Stimulated activated CD4-positive, alpha-beta T cell treated with anti-CD3 and anti-CD28 coated beads, Interleukin-15, amount 100 ng/mL, for 48 hours (primary cell): ENCODE results near the gene EIF2B2.
"Not testable (repeated sequence)": the region's sequence is repeated elsewhere in the genome, so short reads cannot be mapped to it uniquely, and the experiment has no call there.

ENCODE experiments used
- DNase-seq, 2 donors: peaks; one replicate each; pipeline ENCODE4 v3.0.0-alpha.2; 2020; ENCODE audit warnings: low read depth in 2 of 2

EIF2B2 gene

DNA sequence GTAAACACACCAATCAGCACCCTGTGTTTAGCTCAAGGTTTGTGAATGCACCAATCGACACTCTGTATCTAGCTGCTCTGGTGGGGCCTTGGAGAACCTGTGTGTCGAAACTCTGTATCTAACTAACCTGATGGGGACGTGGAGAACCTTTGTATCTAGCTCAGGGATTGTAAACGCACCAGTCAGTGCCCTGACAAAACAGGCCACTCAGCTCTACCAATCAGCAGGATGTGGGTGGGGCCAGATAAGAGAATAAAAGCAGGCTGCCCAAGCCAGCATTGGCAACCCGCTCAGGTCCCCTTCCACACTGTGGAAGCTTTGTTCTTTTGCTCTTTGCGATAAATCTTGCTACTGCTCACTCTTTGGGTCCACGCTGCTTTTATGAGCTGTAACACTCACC, 6.9 kb upstream of the EIF2B2 start:
- not testable (repeated sequence) for DNase-seq

DNA sequence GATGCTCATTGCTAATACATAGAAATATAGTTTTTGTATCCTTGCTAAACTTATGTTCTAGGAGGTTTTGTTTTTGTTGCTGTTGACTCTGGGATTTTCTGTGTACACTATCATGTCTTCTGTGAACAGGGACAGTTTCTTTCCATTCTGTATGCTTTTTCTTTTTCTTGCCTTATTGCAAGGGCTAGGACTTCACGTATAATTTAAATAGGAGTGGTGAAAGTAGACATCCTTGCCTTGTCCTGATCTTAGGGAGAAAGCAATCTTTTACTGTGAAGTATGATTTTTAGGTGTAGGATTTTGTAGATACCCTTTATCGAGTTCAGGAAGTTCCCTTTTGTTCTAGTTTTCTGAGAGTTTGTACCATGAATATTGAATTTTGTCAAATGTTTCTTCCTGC, 1.5 kb upstream of the EIF2B2 start:
- DNase-seq, result no peak

DNA sequence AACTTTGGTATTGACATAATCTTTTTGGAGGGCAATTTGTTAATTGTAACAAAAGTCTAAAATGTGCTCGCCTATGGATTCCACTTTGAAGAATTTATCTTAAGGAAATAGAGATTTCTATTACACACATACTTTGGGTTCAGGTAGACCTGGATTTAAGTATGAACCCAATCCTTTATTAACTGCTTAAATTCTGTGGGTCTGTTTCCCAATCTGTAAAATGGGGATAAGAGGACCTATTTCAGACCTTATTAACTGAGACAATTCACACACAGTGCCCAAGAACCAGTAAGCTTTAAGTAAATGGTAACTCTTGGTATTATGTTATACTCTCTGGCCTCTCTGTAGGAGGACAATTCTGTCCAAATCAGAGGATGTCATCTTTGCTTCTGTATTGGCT, 822 bp upstream of the EIF2B2 start:
- DNase-seq, result no peak

DNA sequence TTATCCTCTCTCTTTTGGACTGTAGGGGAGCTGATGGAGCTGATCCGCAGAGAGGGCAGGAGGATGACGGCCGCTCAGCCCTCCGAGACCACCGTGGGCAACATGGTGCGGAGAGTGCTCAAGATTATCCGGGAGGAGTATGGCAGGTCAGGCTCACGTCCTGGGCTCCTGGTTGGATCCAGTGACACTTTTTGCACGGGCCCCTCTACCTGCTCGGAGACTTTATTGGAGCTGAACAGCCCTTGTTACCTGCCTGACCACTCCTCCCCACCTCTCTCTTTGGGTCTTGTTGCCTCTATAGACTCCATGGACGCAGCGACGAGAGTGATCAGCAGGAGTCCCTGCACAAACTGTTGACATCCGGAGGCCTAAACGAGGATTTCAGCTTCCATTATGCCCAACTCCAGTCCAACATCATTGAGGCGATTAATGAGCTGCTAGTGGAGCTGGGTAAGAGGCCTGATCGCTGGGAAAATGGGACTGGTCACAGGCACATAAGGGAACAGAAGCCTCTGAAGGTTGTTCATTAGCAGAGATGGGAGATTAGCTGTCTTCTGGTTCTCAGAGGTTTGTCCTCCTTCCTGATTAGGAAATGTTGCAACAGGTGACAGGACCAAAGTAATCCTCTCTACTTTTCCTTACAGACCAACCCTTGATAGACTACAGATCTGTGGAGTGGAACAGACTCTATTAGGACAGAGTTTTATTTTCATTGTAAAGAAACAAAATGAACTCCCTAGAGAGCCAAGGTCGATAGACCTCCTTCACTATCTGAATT, 718 bp downstream of the EIF2B2 start:
- DNase-seq, result no peak

DNA sequence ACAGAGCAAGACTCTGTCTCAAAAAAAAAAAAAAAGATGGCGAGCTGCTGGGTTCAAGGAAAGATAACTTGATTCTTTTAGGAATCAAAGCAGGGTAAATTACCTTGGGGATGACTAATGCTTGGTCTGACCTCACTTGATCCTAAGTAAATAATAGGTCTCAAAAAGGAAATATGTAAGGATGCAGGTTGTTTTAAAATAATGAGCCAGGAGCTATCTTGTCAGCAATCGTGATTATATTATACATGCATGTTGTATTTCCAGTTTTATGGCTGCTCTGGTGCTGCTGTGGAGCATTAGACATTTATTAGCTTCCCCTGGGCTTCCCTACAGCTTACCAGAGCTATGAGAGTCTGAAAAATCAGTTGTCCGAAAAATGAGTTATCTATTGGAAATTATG, 2.6 kb downstream of the EIF2B2 start:
- DNase-seq, result no peak

DNA sequence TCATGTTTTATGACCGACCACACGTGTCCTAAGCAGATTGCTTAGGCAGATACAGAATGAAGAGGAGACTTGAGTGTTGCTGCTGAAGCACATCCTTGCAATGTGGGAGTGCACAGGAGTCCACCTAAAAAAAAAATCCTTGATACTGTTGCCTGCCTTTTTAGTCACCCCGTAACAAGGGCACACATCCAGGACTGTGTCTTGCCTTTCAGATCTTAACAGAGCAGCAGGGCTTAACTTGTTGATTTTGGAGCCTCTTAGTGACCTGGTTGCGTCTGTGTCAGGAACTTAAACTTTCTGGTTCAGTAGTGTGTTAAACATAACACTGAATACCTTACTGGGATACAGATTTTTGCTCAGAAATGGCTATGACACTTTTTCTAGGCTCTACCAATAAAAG, 6.5 kb downstream of the EIF2B2 start:
- DNase-seq, result no peak

DNA sequence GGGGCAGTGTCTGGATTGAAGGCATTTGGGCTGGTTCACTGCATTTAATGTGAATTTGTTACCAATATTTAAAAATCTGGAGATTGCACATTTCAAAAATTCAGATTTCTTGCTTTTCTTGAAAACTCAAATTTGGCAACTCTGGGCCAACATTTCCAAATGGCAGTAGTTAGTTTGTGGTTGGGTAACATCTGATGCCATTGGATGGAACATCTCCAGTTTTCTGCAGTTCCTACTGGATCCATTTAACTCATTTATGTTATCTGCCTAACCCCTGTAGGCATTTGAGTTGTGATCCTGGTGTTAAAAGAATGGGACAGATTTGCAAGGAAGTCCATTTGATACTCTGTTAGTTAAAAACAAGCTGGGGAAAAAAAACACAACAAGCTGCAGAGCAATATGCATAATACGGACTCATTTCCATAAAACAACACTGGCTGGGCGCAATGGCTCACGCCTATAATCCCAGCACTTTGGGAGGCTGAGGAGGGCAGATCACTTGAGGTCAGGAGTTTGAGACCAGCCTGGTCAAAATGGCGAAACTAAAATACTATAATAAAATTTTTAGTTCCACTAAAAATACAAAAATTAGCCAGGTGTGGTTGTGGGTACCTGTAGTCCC, 7.9 kb downstream of the EIF2B2 start:
- DNase-seq, result no peak

DNA sequence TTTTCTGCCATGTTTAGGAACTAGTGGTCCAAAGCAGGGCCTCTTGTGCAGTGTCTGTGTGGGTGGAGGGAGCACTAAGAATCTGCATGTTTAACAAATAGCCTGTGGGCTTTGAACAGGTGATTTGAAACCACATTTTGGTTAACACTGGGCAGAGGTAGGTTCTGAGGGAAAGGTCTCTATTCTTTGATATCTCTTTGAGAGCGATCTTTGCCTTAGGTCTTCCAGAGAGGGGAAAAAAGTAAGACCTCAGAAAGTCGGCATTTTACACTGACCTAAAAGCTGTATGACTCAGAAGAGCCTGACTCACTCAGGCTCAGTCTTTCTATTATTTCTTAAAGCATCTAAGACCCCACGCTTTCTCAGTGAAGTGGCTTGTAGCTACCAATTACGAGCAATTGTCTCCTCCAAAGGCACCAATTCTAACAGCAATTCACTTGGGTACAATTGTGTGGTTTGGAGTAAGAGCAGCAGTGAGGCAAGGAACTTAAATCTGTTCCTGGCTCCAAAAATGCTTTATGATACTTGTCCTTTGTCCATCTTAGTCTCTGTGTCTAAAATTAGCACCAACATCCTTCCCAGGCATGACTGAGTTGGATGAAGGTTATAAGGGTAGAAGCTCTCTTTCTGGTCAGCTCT, 8.8 kb downstream of the EIF2B2 start:
- no peak for DNase-seq

DNA sequence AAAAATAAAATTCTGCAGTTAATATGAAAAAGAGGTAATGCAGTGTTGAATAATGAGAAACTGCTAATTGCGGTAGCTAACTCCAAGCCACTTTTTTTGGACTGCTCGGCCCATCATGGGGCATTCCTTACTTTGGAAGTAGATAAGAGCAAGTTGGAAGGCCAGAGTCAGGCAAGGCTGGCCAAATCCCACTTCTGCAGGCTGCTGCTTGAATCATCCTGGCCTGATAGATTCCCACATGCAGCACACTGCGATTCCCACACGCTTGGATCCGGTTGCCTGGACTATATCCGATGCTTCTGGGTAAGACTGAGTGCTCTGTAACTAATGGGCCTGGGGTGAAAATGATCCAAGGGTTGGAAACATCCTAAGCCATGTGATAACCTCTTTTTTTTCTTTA, 10.6 kb downstream of the EIF2B2 start:
- DNase-seq, result no peak

DNA sequence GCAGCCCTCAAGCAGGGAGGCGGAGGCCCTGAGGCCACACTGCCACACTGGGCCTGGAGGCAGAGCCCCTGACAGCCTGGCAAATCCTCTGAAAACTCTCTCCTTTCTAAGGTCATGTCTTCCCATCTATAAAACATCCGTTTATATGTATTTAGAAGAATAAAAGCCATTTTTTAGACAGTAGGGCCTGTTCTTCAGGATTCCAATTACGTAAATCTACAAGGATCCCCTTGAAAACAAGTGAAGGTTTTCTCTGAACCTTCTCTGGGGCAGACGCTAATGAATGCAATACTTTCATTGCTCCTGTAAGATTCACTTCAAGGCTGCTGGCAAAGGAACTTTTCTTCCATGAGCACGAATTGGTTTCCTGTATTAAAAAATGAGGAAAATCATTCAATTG, 12.8 kb downstream of the EIF2B2 start:
- DNase-seq, result no peak

DNA sequence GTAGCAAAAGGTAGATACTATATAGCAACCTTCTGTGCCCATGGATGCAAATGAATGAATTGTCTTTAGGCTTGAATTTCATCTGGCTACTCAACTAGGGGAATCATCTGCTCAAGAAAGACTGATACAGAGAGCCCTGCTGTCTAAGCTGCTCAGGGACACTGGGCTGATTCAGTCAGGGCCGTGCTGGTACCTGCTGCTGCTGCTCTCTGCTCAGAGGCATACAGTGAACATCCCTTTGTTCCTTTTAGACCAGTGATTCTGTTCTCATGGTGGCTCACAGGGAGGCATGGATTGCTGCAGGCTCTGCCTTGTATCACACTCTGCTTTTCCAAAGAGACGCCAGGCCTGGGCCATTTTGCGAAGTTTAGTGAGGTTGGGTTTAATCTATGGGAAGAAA, 14.1 kb downstream of the EIF2B2 start:
- DNase-seq, result no peak

DNA sequence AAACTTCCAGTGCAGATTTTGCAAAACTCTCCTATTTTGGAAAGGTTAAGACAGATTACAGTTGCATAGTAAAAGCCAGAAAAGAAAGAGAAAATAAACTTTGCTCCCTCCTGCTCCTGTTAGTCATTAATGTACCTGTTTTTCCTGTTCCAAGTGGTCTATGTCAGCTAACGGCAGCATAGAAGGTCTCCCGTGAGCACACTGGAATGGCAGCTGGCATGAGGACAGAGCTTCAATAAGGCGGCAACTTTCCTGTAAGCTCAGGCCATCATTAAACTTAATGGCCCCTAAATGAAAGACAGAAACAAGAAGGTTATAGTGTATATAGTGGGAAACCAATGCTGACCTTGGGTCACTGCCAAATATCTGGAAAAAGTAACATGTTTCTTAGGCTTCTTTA, 16.0 kb downstream of the EIF2B2 start:
- DNase-seq, result no peak

DNA sequence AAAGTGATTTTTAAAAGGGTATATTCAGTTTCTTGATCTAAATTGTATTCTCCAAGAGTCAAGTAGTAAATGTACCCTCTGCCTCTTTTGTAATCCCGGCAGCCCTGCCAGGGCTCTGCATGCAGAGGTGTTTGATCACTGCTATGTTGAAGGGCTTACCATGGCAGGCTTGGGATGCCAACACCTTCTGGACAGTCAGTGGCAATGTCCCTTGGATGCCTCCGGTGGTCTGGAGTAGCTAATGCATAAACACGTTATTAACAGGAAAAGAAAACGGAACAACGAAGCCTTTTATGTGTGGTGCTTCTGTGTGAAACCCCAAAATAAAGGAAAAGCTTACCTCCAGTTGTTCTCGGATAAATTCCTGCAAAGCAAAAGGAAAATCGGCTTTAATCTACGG, 19.9 kb downstream of the EIF2B2 start:
- no peak for DNase-seq

DNA sequence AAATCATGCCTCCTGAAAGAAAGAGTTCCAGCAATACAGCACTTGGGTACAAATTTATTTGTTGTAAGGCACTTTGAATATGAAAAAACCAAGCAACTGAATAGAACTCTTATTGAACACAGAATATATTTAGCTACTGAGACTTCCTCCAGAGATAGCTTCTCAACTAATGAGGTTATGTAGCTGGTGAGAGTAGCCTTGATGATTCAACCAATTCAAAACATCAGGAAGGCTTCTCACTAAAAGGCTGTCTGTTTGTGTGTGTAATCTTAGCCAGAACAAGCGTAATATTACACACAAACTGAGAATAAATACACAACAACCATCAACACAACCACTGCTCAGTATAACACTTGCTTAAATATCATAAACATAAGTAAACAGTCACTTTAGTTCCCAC, 20.4 kb downstream of the EIF2B2 start:
- no peak for DNase-seq

DNA sequence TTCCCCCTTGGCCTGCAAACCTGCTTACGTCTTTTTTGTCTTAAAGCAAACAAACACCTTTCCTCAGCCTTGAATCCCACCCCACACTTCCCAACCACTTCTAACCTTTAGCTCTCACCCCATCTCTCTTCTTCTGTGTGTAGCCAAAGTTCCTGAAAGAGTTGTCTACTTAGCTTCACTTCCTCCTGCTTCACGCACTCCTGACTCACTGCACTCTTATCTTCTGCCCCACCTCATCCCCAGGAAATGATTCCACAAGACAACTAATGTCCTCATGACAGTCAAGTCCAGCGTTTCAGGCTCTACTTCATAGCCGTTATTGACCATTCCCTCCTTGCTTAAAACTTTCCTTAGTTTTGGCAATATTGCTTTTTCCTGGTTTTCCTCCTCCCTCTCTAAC, 22.4 kb downstream of the EIF2B2 start:
- no peak for DNase-seq

DNA sequence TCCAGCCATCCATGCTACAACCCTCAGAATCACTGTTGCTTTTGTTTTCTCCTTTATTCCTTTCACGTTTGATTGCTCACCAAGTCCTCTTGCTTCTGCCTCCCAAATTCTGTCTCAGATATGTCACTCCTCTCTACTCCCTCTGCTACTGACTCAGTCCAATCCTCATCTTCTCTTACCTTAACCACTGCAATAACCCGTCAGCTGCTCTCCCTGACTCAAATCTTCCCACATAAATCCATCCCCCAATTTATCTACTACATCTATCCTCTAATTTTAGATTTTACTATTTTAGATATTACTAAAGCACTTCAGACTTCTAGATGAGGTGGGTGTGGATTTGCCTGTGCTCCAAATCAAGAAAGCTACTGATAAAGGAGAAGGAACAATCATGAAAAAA, 23.2 kb downstream of the EIF2B2 start:
- DNase-seq, result no peak

DNA sequence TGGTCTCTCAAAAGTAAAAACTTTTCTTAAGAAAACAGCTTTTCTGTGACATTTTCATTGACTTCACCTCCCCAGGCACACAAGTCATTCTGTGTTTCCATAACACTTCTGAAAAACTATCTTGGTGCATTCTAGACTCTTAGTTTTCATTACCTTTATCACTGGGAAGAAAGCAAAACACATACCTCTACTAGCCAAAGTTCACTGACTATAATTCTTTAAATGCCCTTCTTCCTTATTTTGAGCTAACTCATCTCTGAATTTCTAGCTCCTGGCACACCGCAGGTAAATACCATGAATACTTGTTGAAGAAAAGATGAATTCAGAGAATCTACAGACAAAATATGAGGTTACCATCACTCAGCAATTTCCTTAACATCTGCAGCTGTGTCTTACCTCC, 27.4 kb downstream of the EIF2B2 start:
- DNase-seq, result no peak

DNA sequence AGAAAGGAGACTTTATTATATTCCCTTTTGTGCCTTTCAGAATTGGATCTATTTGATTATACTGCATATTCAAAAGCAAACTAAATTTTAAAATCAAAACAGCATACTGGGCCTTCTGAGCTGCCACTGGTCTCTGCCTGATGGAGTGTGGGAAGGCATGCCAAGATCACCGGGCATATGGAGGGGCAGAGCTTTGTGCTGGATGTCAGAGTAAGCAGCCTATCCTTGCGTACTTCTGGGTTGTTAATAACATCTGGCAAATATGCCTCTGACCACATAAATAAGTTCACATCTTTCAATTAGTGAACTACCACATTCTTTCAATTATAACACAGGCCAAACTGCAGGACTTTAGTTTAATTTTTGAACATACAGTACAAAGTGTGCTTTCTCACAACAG, 30.2 kb downstream of the EIF2B2 start:
- DNase-seq, result no peak

DNA sequence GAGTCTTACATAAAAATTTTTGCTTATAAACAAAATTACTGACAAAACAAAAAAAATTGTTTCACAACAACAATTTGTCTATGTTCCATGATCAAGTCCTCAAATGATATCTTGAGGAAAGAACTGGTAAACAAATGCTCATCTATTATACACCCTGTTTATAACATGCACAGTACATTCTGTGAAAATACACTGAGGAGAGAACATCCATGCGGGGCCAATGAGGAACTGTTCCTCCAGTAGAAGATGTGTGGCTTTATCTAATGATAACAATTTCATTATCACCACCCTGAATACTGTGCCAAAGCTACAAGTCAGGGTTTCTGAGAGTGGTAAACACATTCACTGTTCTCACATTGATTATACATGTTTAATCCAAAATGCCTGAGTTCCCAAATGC, 37.8 kb downstream of the EIF2B2 start:
- DNase-seq, result no peak

DNA sequence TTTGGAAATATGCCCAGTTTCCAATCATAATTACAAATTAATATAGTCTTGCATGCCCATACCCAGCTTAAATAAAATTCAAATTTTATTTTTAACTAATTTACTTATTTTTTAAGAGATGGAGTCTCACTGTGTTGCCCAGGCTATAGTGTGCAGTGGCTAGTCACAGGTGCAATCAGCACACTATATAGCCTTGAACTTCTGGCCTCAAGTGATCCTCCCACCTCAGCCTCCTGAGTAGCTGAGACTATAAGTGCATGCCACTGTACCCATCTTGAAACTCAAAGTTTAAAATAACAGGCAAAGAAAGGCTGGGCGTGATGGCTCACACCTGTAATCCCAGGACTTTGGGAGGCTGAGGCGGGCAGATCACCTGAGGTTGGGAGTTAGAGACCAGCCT, 38.2 kb downstream of the EIF2B2 start:
- DNase-seq, result no peak

DNA sequence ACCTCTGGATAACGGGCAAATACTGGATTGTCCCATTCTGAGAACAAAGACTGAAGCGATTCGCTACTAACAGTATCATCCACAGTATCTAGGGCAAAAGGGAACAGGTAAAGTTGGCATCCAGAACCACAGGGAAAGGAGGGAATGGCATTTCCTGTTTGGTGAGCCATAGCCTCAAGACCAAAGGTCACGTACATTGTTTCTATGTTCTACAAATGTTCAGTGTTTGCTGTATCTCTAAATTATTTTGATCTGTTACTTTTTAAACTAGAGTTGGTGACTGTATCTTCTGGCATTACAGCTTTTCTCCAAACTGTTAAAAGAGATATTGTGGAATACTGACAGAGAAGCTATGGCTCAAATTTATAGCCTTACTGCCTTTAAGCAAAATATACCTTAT, 38.9 kb downstream of the EIF2B2 start:
- DNase-seq, result no peak

DNA sequence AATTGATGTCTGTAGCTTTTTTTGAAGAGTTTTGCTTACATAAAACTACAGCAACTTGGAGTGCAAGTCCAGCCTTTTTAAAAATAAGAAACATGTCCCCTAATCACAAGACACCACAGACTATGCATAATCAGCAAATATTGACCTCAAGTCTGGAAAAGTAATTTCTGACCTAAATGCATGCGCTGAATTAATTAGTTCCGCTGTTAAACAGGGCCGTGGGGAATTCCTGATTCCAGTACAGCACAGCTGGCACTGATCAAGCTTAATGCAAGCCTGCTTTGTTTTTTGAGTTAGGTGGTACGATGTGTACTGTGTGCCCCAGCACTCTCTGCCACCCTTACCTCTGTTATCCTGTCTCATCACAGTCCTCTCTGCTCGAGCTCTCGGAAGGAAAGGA, 39.3 kb downstream of the EIF2B2 start:
- DNase-seq, result no peak

DNA sequence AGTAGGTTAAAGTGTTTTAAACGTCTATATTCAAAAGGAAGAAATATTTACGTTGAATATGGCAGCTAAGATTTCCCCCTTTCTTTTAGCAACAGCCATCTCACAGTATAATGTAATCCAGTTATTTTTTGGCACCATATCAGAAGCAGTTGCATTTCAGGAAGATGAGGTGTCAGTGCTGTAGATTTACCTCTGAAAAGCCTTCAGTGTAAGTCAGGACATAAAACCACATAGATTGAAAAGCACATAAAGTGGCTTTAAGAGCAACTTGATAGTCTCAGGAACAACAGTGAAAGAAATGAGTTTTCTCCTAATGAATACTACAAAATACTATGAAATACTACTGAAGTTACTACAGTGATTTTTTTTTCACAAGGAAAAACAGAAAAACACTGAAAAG, 41.6 kb downstream of the EIF2B2 start:
- DNase-seq, result no peak
